HG03342 (cell line): ENCODE data around the gene NR2F6.

Experiments used
- ATAC-seq: cut with Tn5 transposase; IDR thresholded peaks from one replicate; pipeline ENCODE4 v1.9.1; 2021; ENCODE audit warnings: mild to moderate bottlenecking, moderate library complexity; ENCODE audit not compliant: unreplicated experiment

The NR2F6 gene

DNA sequence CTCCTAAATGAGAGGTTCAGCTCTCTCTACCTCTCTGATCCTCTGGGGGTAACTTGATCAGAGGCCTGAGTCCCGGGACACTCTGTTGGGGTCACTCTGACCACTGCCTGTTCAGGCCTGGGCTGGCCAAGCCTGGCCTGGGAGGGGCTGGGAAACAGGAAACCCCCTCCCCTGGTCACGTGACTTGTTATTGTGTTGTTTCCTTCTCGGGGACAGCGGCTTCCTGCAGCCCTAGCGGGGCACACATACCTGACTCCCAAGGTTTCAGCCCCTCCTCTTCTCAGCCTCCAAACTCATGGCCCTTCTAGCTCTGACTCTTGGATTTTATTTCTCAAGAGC is 18.9 kb upstream of the NR2F6 start, which contains the start of gene USHBP1:
TSS of gene USHBP1 (minus strand) at position 105 of the 339 bp plus-strand sequence. CDS start 446 bp downstream, outside the sequence.
- no peak for ATAC-seq

DNA sequence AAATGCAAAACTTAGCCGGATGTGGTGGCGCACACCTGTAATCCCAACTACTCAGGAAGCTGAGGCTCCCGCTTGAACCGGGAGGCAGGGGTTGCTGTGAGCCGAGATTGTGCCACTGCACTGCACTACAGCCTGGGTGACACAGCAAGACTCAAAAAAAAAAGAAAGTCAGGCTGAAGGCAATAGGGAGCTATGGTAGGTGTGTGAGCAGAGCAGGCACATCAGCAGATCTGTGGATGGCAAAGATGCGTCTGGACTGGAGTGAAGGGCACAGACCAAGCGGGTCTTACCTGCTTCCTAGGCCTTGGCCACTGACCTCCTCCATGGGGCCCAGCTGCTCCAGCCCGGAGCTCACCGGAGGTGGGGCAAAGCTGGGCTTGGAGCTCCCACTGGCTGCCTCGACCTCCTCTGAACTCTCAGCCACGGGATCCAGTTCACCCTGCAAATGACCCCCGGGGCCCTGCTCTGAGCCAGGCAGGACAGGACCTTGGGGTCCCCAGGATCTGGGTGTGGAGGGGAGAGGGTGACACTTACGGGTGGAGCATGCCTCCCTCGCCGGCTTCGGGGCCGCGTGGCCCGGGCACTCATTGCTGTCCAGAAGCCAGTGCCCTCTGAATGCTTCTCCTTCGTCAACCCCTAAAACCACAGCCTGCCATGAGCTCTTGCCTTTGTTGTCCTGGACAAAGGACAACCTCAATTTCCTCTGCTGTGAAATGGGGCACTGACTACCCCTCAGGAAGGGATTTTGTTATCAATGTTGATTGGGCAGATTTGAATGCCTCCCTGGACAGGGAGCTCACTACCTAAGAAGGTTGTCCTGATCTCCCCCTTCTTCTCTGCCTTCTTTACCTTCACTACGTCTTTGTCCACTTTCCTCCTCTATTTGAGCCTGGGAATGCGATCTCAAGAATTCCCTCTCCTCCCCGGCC is 18.3 kb upstream of the NR2F6 start:
- ATAC-seq, result no peak

DNA sequence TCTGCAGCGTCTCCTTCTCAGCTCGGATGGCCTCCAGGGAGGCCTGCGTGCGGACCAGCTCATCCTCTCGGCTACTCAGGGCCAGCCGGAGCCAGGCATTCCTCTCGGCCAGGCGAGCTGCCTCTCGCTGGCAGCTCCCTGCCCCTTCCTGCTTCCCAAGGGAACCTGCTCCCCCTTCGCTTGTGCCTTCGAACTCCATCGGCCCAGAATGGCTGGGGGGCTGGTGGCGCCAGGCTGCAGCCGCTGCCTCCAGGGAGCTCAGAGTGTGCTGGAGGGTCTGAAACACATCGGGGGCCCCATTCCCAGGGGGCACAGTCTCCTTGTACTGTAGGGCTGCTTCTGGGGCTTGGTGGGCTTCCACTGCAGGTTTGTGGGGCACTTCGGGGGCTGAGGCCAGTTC is 16.8 kb upstream of the NR2F6 start:
- ATAC-seq, result no peak

DNA sequence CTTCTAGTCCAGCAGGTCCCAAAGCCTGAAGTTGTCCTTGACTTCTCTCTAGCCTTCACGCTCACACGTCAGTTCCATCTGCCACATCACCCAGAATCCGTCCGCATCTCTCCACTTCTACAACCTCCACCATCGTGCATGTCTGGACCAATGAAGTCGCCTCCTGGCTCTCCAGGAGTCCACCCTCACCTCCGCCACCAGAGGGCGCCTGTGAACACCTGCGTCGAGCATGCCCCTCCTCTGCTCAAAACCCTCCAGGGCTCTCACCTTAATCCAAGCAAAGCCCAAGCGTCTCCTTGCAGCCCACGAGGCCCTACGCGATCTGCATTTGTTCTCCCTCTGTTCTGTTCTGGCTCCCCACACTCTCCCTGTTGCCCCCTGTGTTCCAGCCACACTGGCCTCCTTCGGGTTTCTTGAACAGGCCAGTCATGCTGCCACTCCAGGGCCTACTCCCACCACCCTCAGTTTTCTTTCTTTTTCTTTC is 15.2 kb upstream of the NR2F6 start:
- peak; percentile 90 for ATAC-seq

- no peak for ATAC-seq
Measured at GRCh38 chr19:17259934-17260333, 14.2 kb upstream of the NR2F6 start.

GRCh38 chr19:17259118-17259780 is 13.5 kb upstream of the NR2F6 start:
- no peak for ATAC-seq

GRCh38 chr19:17256130-17256529 is 10.4 kb upstream of the NR2F6 start:
- ATAC-seq, result no peak

GRCh38 chr19:17255150-17255621 is 9.5 kb upstream of the NR2F6 start:
- ATAC-seq, result no peak

GRCh38 chr19:17254636-17255035 is 8.9 kb upstream of the NR2F6 start:
- ATAC-seq, result no peak

DNA sequence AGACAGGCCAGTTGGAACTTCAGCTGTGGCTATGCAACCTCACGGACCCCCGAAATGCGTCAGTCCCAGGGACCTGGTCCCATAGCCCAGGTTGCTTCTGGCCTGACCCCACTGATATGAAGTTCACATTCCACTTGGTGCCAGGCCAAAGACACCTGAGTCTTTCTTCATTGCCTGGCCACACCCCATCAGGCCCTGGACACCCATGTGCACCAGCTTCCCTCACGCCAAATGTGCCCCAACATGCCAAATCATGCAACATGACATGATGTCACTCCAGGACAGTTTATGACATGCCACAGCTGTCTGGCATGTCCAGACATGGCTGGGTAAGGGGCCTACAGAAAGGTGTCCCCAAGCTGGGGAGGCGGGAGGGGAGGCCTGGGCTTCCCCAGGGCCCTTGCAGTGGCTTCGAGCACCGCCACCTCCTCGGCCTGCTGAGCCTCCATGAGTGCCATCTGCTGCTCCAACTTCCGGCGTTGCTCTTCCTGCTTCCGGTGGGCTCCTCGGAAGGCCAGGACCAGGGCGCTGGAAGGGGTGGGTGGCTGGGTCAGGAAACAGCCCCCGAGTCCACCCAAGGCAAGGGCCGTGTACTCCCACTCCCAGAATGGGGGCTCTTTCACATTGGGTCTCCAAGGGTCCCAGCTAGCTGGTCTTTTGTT is 4.3 kb upstream of the NR2F6 start:
- no peak for ATAC-seq

DNA sequence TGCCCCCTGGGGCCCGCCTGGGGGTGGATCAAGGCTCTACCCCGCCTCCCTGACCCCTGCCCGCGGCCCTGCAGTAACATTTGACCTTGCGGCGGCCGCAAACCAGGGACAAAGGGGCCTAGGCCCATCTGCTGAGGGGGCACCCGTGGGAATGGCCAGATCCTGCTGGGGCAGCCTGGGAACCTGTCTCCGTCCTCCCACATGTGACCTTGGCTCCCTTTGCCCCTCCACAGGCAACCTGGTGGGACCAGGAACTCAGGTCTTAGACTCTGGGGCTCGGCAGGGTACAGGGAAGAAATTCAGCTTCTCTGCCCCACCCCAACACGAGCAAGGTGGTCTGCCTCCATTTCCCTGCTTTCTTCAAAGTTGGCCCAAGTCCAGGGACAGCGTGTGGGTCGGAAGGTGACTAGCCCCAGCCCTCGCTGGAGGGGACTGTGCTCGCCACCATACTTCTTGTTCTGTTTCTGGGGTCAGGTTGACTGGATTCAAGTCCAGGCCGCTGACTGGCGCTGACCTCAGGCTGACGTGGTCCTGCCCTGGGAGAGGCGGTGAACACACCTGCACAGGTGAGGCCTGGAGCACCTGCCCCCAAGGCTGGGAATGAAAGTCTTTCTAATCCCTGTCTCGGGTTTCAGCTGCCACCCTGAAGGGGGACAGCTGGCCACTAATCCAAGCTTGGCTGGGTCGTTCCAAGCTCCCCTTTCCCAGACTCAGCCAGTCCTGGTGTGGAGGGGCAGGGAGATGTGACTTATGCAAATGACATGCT is 2.5 kb upstream of the NR2F6 start:
- no peak for ATAC-seq

- ATAC-seq, result no peak
Measured at GRCh38 chr19:17246681-17247425, 1.1 kb upstream of the NR2F6 start.

DNA sequence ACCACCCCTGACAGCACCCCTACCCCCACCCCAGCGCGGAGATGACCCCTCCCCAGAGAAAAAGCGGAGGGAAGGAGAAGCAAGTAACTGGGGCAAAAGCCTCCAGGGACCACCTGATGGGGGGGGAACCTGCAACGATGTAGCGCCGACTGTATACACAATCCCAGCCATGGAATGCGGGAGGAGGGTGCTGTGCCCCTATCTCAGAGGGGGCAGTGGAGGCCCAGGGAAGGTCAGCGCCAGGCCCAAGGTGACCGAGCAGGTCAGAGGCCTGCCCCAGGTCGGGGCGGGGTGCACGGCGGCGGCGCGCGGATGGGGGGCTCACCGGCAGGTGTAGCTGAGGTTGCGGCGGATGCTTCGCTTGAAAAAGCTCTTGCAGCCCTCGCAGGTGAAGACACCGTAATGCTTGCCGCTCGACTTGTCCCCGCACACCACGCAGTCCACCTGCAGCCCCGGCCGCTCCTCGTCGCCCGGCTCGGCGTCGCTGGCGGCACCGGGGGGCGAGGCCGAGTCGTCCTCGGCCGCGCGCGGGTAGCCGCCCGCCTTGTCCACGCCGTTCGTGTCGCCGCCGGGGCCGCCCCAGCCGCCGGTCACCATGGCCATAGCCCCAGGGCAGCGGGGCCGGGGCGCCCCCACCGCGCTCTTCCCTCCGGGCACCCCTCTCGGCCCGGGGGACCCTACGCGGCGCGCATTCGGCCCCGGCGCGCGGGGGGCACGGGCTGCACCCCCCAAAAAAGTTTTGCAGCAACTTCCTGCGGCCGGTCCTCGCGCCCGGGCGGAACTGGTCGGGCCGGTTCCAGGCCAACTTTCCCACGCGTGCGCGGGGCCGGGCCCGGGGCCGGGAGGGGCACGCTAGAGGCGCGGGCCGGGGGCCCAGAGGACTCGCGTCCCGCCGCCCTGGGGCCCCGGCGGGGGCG is 843 bp downstream of the NR2F6 start:
- no peak for ATAC-seq

- ATAC-seq, result no peak
Measured at GRCh38 chr19:17243830-17244617, 1.7 kb downstream of the NR2F6 start.

- no peak for ATAC-seq
Measured at GRCh38 chr19:17243211-17243829, 2.4 kb downstream of the NR2F6 start.

DNA sequence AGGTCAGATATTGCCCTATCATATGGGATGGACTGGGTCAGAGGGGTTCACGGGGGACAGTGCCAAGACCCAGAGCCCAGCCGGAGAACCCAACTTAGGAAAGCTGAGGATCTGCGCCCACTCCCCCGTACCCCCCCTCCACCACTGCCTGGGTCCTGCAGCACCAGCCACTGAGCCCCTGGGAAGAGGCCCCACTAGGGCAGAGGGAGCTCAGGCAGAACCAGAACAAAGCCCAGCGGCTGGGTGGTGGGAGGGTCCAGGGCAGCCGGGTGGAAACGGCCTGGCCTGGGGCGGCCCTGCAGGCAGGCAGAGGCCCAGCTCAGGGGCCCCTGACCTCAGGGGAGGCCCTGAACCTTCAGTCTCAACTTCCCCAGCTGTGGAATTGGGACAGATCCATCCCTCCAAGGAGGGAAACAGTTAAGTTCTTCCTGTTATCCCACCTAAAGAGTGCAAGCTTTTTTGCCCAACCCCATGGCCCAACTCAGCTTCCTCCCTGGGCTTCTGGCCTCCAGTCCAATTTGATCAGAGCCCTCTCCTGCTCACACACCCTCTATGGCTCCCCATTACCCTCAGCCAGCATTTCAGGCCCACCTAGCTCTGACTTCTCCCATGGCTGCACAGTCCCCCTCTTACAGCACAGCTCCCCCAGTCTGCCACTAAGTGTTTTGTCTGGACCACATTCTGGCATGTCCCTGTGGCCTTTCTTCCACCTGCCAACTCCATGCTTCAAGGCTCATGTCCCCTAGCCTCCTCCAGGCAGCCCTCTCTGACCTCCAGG is 3.1 kb downstream of the NR2F6 start:
- no peak for ATAC-seq

DNA sequence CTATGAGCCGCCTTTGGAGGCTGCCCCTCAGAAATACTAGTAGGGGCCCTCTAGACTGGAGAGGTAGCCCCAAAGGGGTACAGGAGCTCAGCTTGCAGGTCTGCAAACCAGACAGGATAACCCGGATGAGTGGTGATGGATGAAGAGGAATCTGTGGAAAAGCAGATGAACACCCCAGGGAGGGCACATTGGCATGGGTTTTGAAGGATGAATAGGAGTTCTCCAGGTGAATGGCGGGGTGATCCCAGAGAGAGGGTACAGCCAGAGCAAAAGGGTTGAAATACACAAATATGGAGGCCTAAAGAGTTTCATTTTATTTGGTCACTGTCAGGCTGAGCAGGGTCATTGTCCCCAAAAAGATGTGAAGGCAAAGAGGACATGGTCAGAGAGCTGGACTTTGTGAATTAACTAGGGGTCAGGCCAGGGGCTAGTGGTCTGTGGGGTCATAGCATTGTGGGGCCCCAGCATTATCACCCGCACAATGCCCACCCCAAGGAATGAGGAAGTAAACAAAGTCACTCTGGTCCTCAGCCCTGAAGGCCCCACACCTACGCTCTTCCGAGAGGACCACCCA is 4.8 kb downstream of the NR2F6 start:
- no peak for ATAC-seq
